ENCODE data around the gene LMF1.

- TF ChIP-seq FOXP2 (optimal IDR thresholded peaks at IDR 0.05; ENCODE audit: borderline replicate concordance, extremely low read depth, extremely low read length, insufficient read depth) (no peak), TAF1 (IDR thresholded peaks at IDR 0.05; ENCODE audit: borderline replicate concordance, insufficient read depth, low read length) (no peak), POLR2AphosphoS5 (IDR thresholded peaks at IDR 0.05; ENCODE audit: low read depth, low read length) (no peak)
Measured at GRCh38 chr16:868846-869822, 101.7 kb downstream of the LMF1 start.

Data from PFSK-1 (cell line).